H1 (cell line): ENCODE data around the gene CRHR1. TPM values are rescaled to one million over a fixed set of nuclear protein-coding genes. Genes with fewer than 3 reads are reported as not detected.

ENCODE experiments used
- BACH1 ChIP-seq: IDR thresholded peaks from 2 replicates; pipeline ENCODE4 v1.6.1; 2012; ENCODE audit warnings: low read length, improper control_type of control experiment
- BRCA1 ChIP-seq: IDR thresholded peaks from 2 replicates; pipeline ENCODE4 v1.6.1; 2012; ENCODE audit warnings: low read depth, low read length, improper control_type of control experiment
- CHD7 ChIP-seq: fragments of 300-600 bp; sonication (generic); IDR thresholded peaks from 2 replicates; pipeline ENCODE4 v1.7.1; 2012; ENCODE audit warnings: low read length, moderate library complexity, mild to moderate bottlenecking, inconsistent platforms; ENCODE audit not compliant: insufficient replicate concordance
- CTBP2 ChIP-seq: IDR thresholded peaks from 2 replicates; pipeline ENCODE4 v1.7.0; 2011; ENCODE audit warnings: borderline replicate concordance, mild to moderate bottlenecking, moderate library complexity, mixed read lengths, low read length; ENCODE audit not compliant: insufficient read depth, insufficient read length
- EZH2 ChIP-seq: fragments of 200-600 bp; sonication (generic); IDR thresholded peaks from 2 replicates; pipeline ENCODE4 v1.7.1; 2012; ENCODE audit warnings: low read depth, mild to moderate bottlenecking, moderate library complexity, low read length, inconsistent platforms; ENCODE audit not compliant: severe bottlenecking
- POLR2AphosphoS5 ChIP-seq: IDR thresholded peaks from 2 replicates; pipeline ENCODE4 v1.6.1; 2011; ENCODE audit warnings: low read depth, low read length
- RBBP5 ChIP-seq: IDR thresholded peaks from 2 replicates; pipeline ENCODE4 v1.7.1; 2012; ENCODE audit warnings: low read depth, mild to moderate bottlenecking, inconsistent platforms, low read length, moderate library complexity, borderline replicate concordance
- USF2 ChIP-seq: IDR thresholded peaks from 2 replicates; pipeline ENCODE4 v1.6.1; 2011; ENCODE audit warnings: low read length, improper control_type of control experiment
- ZNF274 ChIP-seq: IDR thresholded peaks from 2 replicates; pipeline ENCODE4 v1.7.0; 2012; ENCODE audit warnings: low read length, borderline replicate concordance; ENCODE audit errors: extremely low read depth
- polyA plus RNA-seq, 7 experiments: library from polyadenylated mRNA; depleted of rRNA in 3 of 7; stranded (reverse) in 5 of 7; unstranded in 2 of 7; fragments of >200 nt in 5 of 7; fragments of 200-250 nt in 2 of 7; gene quantifications; 1 replicate in 5 of 7; 2 replicates in 1 of 7; 4 replicates in 1 of 7; pipeline versions ENCODE4 v1.2.1 to v1.2.3, GENCODE V29; 2011 to 2013; ENCODE audit warnings: missing spikeins in 2 of 7, mixed read lengths in 2 of 7
- total RNA-seq: library from RNA; stranded (reverse); fragmentation: NEBNext Ultra II Directional; extraction: Animal tissue kit (Norgen Biotek cat#: 25700); gene quantifications from 2 replicates; pipeline ENCODE4 v1.2.1, GENCODE V29; 2021

CRHR1 gene
- total and polyA plus RNA-seq, 2 of the 8 experiments (the other 6 are each of a cell fraction or from before 2014, with no cell fraction given): 0.56 to 1.7 TPM

- TF ChIP-seq CHD7 (no peak), CTBP2 (no peak), POLR2AphosphoS5 (no peak), BACH1 (no peak), ZNF274 (no peak), USF2 (no peak), EZH2 (no peak), BRCA1 (no peak), RBBP5 (no peak)
These were observed 79.9 kb downstream of the CRHR1 start (continued) for GRCh38 chr17:45863857-45864654.
